ENCODE data around the gene CBFA2T3.

The CBFA2T3 gene

GRCh38 chr16:88977812-88978607, 1.0 kb upstream of the CBFA2T3 start:
- Histone ChIP-seq H3K27ac (ENCODE audit: low read length) (no peak overlapping the region), H3K4me1 (ENCODE audit: insufficient read depth, low read length) (no peaks in the 10 kb centered on the region), H3K9ac (ENCODE audit: low read depth, low read length) (no peak overlapping the region), H3K4me3 (ENCODE audit: low read length) (no peak overlapping the region), H3K36me3 (ENCODE audit: insufficient read depth, low read depth, low read length) (no peaks in the 10 kb centered on the region), H3K27me3 (ENCODE audit: insufficient read depth, low read length) (no peaks in the 10 kb centered on the region), H3K9me3 (ENCODE audit: insufficient read depth, low read depth, low read length) (no peaks in the 10 kb centered on the region)

GRCh38 chr16:88976366-88977017, 515 bp downstream of the CBFA2T3 start:
- H3K4me1 ChIP-seq (ENCODE audit: insufficient read depth, low read length), result no peaks in the 10 kb centered on the region
- H3K4me3 ChIP-seq (ENCODE audit: low read length), result no peak overlapping the region
- H3K9me3 ChIP-seq (ENCODE audit: insufficient read depth, low read depth, low read length), result no peaks in the 10 kb centered on the region
- H3K36me3 ChIP-seq (ENCODE audit: insufficient read depth, low read depth, low read length), result no peaks in the 10 kb centered on the region
- H3K27me3 ChIP-seq (ENCODE audit: insufficient read depth, low read length), result no peaks in the 10 kb centered on the region
- H3K9ac ChIP-seq (ENCODE audit: low read depth, low read length), result no peak overlapping the region; the same call in 1 of the 2 replicates
- no peak overlapping the region for H3K27ac ChIP-seq (ENCODE audit: low read length)

- Histone ChIP-seq H3K27ac (ENCODE audit: low read length) (no peak overlapping the region), H3K9ac (ENCODE audit: low read depth, low read length) (no peak overlapping the region), H3K9me3 (ENCODE audit: insufficient read depth, low read depth, low read length) (no peaks in the 10 kb centered on the region), H3K4me3 (ENCODE audit: low read length) (no peak overlapping the region), H3K4me1 (ENCODE audit: insufficient read depth, low read length) (no peaks in the 10 kb centered on the region), H3K36me3 (ENCODE audit: insufficient read depth, low read depth, low read length) (no peaks in the 10 kb centered on the region), H3K27me3 (ENCODE audit: insufficient read depth, low read length) (no peaks in the 10 kb centered on the region)
Measured at GRCh38 chr16:88975511-88976061, 1.4 kb downstream of the CBFA2T3 start.

GRCh38 chr16:88974916-88975215, 2.1 kb downstream of the CBFA2T3 start:
- Histone ChIP-seq H3K4me3 (ENCODE audit: low read length) (no peak overlapping the region), H3K9ac (ENCODE audit: low read depth, low read length) (no peak overlapping the region), H3K9me3 (ENCODE audit: insufficient read depth, low read depth, low read length) (no peaks in the 10 kb centered on the region), H3K4me1 (ENCODE audit: insufficient read depth, low read length) (no peaks in the 10 kb centered on the region), H3K27me3 (ENCODE audit: insufficient read depth, low read length) (no peaks in the 10 kb centered on the region), H3K27ac (ENCODE audit: low read length) (no peak overlapping the region), H3K36me3 (ENCODE audit: insufficient read depth, low read depth, low read length) (no peaks in the 10 kb centered on the region)

- Histone ChIP-seq H3K9ac (ENCODE audit: low read depth, low read length) (no peak overlapping the region), H3K4me3 (ENCODE audit: low read length) (no peak overlapping the region), H3K4me1 (ENCODE audit: insufficient read depth, low read length) (no peaks in the 10 kb centered on the region), H3K27ac (ENCODE audit: low read length) (no peak overlapping the region), H3K27me3 (ENCODE audit: insufficient read depth, low read length) (no peaks in the 10 kb centered on the region), H3K9me3 (ENCODE audit: insufficient read depth, low read depth, low read length) (no peaks in the 10 kb centered on the region), H3K36me3 (ENCODE audit: insufficient read depth, low read depth, low read length) (no peaks in the 10 kb centered on the region)
Measured at GRCh38 chr16:88974080-88974915, 2.7 kb downstream of the CBFA2T3 start.

GRCh38 chr16:88973415-88974050, 3.5 kb downstream of the CBFA2T3 start:
- H3K27me3 ChIP-seq (ENCODE audit: insufficient read depth, low read length), result no peaks in the 10 kb centered on the region
- H3K4me1 ChIP-seq (ENCODE audit: insufficient read depth, low read length), result no peaks in the 10 kb centered on the region
- no peaks in the 10 kb centered on the region for H3K9me3 ChIP-seq (ENCODE audit: insufficient read depth, low read depth, low read length)
- no peaks in the 10 kb centered on the region for H3K36me3 ChIP-seq (ENCODE audit: insufficient read depth, low read depth, low read length)
- H3K9ac ChIP-seq (ENCODE audit: low read depth, low read length), result no peak overlapping the region
- H3K4me3 ChIP-seq (ENCODE audit: low read length), result no peak overlapping the region
- no peak overlapping the region for H3K27ac ChIP-seq (ENCODE audit: low read length)

GRCh38 chr16:88973007-88973410, 4.0 kb downstream of the CBFA2T3 start:
- no peak overlapping the region for H3K9ac ChIP-seq (ENCODE audit: low read depth, low read length)
- no peaks in the 10 kb centered on the region for H3K36me3 ChIP-seq (ENCODE audit: insufficient read depth, low read depth, low read length)
- H3K4me1 ChIP-seq (ENCODE audit: insufficient read depth, low read length), result no peaks in the 10 kb centered on the region
- H3K4me3 ChIP-seq (ENCODE audit: low read length), result no peak overlapping the region
- H3K9me3 ChIP-seq (ENCODE audit: insufficient read depth, low read depth, low read length), result no peaks in the 10 kb centered on the region
- no peaks in the 10 kb centered on the region for H3K27me3 ChIP-seq (ENCODE audit: insufficient read depth, low read length)
- H3K27ac ChIP-seq (ENCODE audit: low read length), result no peak overlapping the region

GRCh38 chr16:88972349-88972748, 4.7 kb downstream of the CBFA2T3 start:
- no peak overlapping the region for H3K4me3 ChIP-seq (ENCODE audit: low read length)
- no peaks in the 10 kb centered on the region for H3K4me1 ChIP-seq (ENCODE audit: insufficient read depth, low read length)
- H3K27me3 ChIP-seq (ENCODE audit: insufficient read depth, low read length), result no peaks in the 10 kb centered on the region
- H3K9me3 ChIP-seq (ENCODE audit: insufficient read depth, low read depth, low read length), result no peaks in the 10 kb centered on the region
- H3K27ac ChIP-seq (ENCODE audit: low read length), result no peak overlapping the region
- no peak overlapping the region for H3K9ac ChIP-seq (ENCODE audit: low read depth, low read length)
- H3K36me3 ChIP-seq (ENCODE audit: insufficient read depth, low read depth, low read length), result no peaks in the 10 kb centered on the region

GRCh38 chr16:88971371-88972097, 5.5 kb downstream of the CBFA2T3 start:
- no peaks in the 10 kb centered on the region for H3K27me3 ChIP-seq (ENCODE audit: insufficient read depth, low read length)

GRCh38 chr16:88970539-88971065, 6.4 kb downstream of the CBFA2T3 start:
- H3K36me3 ChIP-seq (ENCODE audit: insufficient read depth, low read depth, low read length), result no peaks in the 10 kb centered on the region
- no peaks in the 10 kb centered on the region for H3K9me3 ChIP-seq (ENCODE audit: insufficient read depth, low read depth, low read length)
- no peak overlapping the region for H3K4me3 ChIP-seq (ENCODE audit: low read length)
- no peaks in the 10 kb centered on the region for H3K27me3 ChIP-seq (ENCODE audit: insufficient read depth, low read length)
- no peak overlapping the region for H3K9ac ChIP-seq (ENCODE audit: low read depth, low read length)
- H3K27ac ChIP-seq (ENCODE audit: low read length), result no peak overlapping the region
- no peaks in the 10 kb centered on the region for H3K4me1 ChIP-seq (ENCODE audit: insufficient read depth, low read length)

More at GRCh38 chr16:88971371-88972097, 5.5 kb downstream of the CBFA2T3 start:
- Histone ChIP-seq H3K9me3 (ENCODE audit: insufficient read depth, low read depth, low read length) (no peaks in the 10 kb centered on the region), H3K36me3 (ENCODE audit: insufficient read depth, low read depth, low read length) (no peaks in the 10 kb centered on the region), H3K4me3 (ENCODE audit: low read length) (no peak overlapping the region), H3K27ac (ENCODE audit: low read length) (no peak overlapping the region), H3K4me1 (ENCODE audit: insufficient read depth, low read length) (no peaks in the 10 kb centered on the region), H3K9ac (ENCODE audit: low read depth, low read length) (no peak overlapping the region)
